GM12801 (cell line): ENCODE measurements around the gene BRSK1.

Experiments
- TF ChIP-seq, protein P1 (sequence below): IDR thresholded peaks from one replicate; pipeline ENCODE4 v1.5.1; 2011; ENCODE audit warnings: control low read depth; ENCODE audit not compliant: insufficient read length; ENCODE audit errors: extremely low read depth

Gene BRSK1

DNA sequence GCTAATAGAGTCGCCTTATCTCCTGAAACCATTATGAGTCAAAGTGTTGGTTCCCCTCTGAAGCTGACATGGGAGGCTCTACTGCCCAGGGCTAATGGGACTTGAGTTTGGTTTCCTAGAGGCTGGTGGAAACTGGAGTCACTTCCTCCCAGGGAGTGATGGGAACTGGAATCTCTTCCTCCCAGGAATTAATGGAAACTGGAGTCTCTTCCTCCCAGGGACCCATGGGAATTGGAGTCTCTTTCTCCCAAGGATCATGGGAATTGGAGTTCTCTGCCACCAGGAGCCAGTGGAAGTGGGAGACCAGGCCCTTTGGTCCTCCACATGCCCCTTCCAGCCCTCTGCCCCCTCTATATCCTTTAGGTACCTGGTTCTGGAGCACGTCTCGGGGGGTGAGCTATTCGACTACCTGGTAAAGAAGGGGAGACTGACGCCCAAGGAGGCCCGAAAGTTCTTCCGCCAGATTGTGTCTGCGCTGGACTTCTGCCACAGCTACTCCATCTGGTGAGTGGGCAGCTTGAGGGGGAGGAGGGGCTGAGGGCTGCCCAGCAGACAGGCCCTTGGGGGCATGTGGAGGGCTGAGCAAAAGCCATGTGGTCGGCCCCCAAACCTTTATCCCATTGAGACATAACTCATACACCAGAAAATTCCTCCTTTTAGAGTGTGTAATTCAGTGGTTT is 5.5 kb downstream of the BRSK1 start:
- TF ChIP-seq, protein P1, sequence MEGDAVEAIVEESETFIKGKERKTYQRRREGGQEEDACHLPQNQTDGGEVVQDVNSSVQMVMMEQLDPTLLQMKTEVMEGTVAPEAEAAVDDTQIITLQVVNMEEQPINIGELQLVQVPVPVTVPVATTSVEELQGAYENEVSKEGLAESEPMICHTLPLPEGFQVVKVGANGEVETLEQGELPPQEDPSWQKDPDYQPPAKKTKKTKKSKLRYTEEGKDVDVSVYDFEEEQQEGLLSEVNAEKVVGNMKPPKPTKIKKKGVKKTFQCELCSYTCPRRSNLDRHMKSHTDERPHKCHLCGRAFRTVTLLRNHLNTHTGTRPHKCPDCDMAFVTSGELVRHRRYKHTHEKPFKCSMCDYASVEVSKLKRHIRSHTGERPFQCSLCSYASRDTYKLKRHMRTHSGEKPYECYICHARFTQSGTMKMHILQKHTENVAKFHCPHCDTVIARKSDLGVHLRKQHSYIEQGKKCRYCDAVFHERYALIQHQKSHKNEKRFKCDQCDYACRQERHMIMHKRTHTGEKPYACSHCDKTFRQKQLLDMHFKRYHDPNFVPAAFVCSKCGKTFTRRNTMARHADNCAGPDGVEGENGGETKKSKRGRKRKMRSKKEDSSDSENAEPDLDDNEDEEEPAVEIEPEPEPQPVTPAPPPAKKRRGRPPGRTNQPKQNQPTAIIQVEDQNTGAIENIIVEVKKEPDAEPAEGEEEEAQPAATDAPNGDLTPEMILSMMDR: no peak

- TF ChIP-seq, protein P1: no peak
Observed at GRCh38 chr19:55297267-55297666, 13.5 kb downstream of the BRSK1 start.

DNA sequence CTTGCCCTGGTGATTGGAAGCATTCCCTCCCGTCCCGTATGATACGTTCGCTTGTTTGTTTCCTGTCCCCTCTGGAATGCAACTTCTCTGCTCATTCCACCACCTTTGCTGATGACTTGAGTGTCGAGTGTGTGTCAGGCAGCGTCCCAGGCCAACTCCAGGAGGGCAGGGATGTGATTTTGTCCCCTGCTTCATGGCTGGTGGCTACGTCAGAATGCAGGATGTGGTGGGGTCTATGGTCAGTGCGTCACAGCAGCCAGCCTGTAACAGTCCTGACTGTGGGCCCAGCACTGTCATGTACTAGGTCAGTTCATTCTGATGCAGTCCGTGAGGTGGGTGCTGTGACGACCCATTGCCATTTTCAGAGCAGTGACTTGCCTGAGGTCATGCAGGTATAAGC is 16.2 kb downstream of the BRSK1 start:
- TF ChIP-seq, protein P1: no peak

DNA sequence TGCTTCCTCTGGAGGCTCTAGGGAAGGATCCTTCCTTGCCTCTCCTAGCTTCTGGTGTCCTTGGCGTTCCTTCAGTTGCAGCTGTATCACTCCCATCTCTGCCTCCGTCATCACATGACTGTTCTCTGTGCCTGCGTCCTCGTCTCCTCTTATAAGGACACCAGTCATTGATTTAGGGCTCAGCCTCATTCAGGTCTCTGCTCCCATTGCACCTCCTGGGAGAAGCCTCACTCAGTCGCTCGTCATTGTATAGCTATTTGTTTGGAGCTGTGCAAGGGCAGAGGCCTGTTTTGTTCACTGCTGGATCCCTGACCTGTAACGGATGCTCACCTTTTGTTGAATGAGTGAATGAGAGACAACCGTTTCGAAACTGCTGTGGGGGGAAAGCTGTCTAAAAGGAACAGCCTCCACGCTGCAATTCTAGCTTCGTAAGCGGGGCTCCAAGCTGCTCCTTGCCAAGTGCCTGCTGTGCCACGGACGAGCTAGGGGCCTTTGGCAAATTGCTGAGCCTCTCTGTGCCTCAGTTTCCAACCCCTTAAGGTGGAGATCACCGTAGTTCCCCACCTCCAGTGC is 17.2 kb downstream of the BRSK1 start:
- TF ChIP-seq, protein P1: no peak

DNA sequence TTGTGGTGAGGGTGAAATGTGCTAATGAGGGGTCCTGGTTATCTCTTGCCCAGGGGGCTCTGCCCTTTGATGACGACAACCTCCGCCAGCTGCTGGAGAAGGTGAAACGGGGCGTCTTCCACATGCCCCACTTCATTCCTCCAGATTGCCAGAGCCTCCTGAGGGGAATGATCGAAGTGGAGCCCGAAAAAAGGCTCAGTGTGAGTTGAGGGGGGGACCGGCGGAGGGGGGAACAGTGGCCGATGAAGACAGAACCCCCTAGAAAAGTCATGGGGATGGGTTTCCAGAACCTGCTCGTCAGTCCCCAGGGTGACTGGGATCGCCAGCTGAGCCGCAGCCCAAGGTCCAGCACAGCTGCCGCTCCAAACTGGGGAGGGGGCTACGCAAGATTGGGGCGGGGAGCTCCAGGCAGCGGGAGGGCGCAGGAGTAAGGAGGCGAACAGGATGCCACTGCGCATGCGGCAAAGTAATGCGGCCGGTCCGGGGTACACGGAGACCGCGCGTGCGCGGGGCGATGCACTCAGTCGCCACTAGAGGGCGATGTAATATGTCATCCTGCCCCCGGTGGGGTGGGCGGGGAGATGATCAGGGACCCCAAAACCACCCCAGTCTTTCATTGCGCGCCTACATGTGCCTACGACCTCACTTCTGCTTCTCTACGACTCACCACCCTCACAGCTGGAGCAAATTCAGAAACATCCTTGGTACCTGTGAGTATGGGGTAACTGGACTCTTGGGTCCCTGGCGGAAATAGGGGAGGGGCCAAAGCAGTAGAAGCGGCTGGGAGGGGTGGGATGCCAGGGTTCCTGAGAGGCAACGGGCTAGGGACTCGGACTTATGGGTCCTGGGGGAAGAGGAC is 17.9 kb downstream of the BRSK1 start:
- TF ChIP-seq, protein P1: peak; percentile 22

DNA sequence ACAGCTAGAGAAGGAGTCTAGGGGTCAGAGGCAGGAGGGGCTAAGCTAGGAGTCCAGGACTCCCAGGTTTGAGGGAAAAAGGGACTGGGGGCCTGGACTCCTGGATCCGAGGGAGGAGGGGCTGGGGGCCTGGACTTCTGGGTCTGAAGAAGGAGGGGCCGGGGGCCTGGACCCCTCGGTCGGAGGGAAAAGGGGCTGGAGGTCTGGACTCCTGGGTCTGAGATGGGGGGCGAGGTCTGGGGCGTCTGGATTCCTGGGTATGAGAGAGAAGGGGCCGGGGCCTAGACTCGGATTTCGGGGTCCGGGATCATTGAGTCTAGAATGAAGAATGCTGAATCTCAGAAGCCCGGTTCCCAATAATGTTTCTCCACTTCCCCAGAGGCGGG is 18.5 kb downstream of the BRSK1 start:
- TF ChIP-seq, protein P1: no peak

DNA sequence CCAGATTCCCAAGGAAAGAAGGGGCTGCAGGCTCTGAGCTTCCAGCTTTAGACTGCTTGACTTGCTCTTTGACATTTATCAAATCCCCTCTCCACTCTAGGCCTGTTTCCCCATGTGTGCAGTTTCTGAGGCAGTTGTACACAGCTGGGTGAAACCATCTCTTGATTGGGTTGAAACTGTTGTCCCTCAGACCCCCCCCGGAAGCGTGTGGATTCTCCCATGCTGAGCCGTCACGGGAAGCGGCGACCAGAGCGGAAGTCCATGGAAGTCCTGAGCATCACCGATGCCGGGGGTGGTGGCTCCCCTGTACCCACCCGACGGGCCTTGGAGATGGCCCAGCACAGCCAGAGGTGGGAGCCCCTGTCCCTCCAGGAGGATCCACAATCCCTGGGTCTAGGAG is 19.7 kb downstream of the BRSK1 start:
- TF ChIP-seq, protein P1: no peak
